Breast epithelium (tissue), 4 donors: ENCODE measurements around the gene LRRC17. TPM values are rescaled to one million over a fixed set of nuclear protein-coding genes. Genes with fewer than 3 reads are reported as not detected.

ENCODE experiments used
- DNase-seq, 2 donors: peaks; one replicate each; pipeline ENCODE4 v3.0.0-alpha.2; 2019; ENCODE audit warnings: low spot score in 2 of 2
- H3K27ac ChIP-seq, 2 donors: fragments of 200-600 bp; sonication (generic) in 1 of 2; one replicate each; pipeline ENCODE4 v1.5.1; 2016 to 2019; ENCODE audit warnings: mild to moderate bottlenecking in 1 of 2
- H3K27me3 ChIP-seq, 2 donors: fragments of 200-600 bp; sonication (generic) in 1 of 2; one replicate each; pipeline versions ENCODE4 v1.5.1 to v1.6.0; 2017 to 2019; ENCODE audit warnings: control low read depth in 1 of 2, mild to moderate bottlenecking in 1 of 2
- H3K36me3 ChIP-seq: fragments of 200-600 bp; one replicate; pipeline ENCODE4 v1.5.1; 2019
- H3K4me1 ChIP-seq, 2 donors: fragments of 200-600 bp; sonication (generic); one replicate each; pipeline ENCODE4 v1.5.1; 2016 to 2019; ENCODE audit warnings: control low read depth in 1 of 2
- H3K4me3 ChIP-seq, 3 donors: fragments of 200-600 bp; sonication (generic); 1 replicate in 2 of 3; 2 replicates in 1 of 3; pipeline ENCODE4 v1.5.1; 2016 to 2019; ENCODE audit warnings: mild to moderate bottlenecking in 3 of 3, moderate library complexity in 2 of 3
- H3K9me3 ChIP-seq, 2 donors: fragments of 200-600 bp; sonication (generic) in 1 of 2; one replicate each; pipeline ENCODE4 v1.5.1; 2016 to 2019; ENCODE audit warnings: control low read depth in 1 of 2
- CTCF ChIP-seq, 3 donors: fragments of 450-650 bp; IDR thresholded peaks; one replicate each; pipeline ENCODE4 v1.5.1; 2016 to 2017; ENCODE audit warnings: antibody characterized with exemption in 3 of 3, mild to moderate bottlenecking in 3 of 3, moderate library complexity in 3 of 3
- POLR2A ChIP-seq: fragments of 450-650 bp; IDR thresholded peaks from one replicate; pipeline ENCODE4 v1.6.1; 2016; ENCODE audit warnings: antibody characterized with exemption, mild to moderate bottlenecking, moderate library complexity
- POLR2AphosphoS5 ChIP-seq, 3 donors: sonication (generic); formaldehyde crosslinking; IDR thresholded peaks; one replicate each; pipeline ENCODE4 v1.6.1; 2017; ENCODE audit warnings: antibody characterized with exemption in 3 of 3
- intact Hi-C: fragments of 100-400 bp; cut with DNase I; formaldehyde crosslinking; loops from one replicate; pipeline ENCODE4 v1.15.1; 2023; ENCODE audit warnings: low total_unique reads
- total RNA-seq, 3 donors: library from RNA; depleted of rRNA; stranded (reverse); fragments of >200 nt; gene quantifications; one replicate each; pipeline ENCODE4 v1.1.0, GENCODE V29; 2016

LRRC17 gene
- total RNA-seq, 3 donors from 2014 or later: 1.4 to 19.3 (median 8.2) TPM

- Histone ChIP-seq H3K4me1 (no peaks in the 10 kb centered on the region), H3K36me3 (no peaks in the 10 kb centered on the region), H3K4me3 (no peak overlapping the region), H3K9me3 (no peaks in the 10 kb centered on the region), H3K27ac (no peak overlapping the region), H3K27me3 (no peaks in the 10 kb centered on the region)
- intact Hi-C loops: no loop called here
- DNase-seq: no peak
- TF ChIP-seq CTCF (IDR thresholded peaks at IDR 0.05) (no peak), POLR2AphosphoS5 (IDR thresholded peaks at IDR 0.05) (no peak), POLR2A (no peak)
Observed at GRCh38 chr7:102883098-102883860, 29.5 kb upstream of the LRRC17 start.

- no peaks in the 10 kb centered on the region for H3K9me3 ChIP-seq
- intact Hi-C loops: no loop called here
- H3K36me3 ChIP-seq: no peaks in the 10 kb centered on the region
- no peak for TF ChIP-seq POLR2AphosphoS5 (IDR thresholded peaks at IDR 0.05)
- no peak for TF ChIP-seq CTCF (IDR thresholded peaks at IDR 0.05)
- no peak for TF ChIP-seq POLR2A
- no peak overlapping the region for H3K4me3 ChIP-seq
- no peaks in the 10 kb centered on the region for H3K27me3 ChIP-seq
- no peak for DNase-seq
- no peak overlapping the region for H3K27ac ChIP-seq
- H3K4me1 ChIP-seq: no peaks in the 10 kb centered on the region
Observed at GRCh38 chr7:102888561-102889233, 24.1 kb upstream of the LRRC17 start.

- Histone ChIP-seq H3K9me3 (no peaks in the 10 kb centered on the region), H3K36me3 (no peaks in the 10 kb centered on the region), H3K4me3 (no peak overlapping the region), H3K4me1 (no peaks in the 10 kb centered on the region), H3K27ac (peak overlapping the region in 1 of 2 donors; percentile 53), H3K27me3 (no peaks in the 10 kb centered on the region)
- TF ChIP-seq POLR2AphosphoS5 (IDR thresholded peaks at IDR 0.05) (no peak), POLR2A (no peak), CTCF (IDR thresholded peaks at IDR 0.05) (no peak)
- no peak for DNase-seq
- intact Hi-C loops: no loop called here
Observed at GRCh38 chr7:102889851-102890250, 22.9 kb upstream of the LRRC17 start.

GRCh38 chr7:102890292-102890970 lies 22.4 kb upstream of the LRRC17 start:
- Histone ChIP-seq H3K27ac (peak overlapping the region in 1 of 2 donors; percentile 53), H3K27me3 (no peaks in the 10 kb centered on the region)

More at GRCh38 chr7:102890292-102890970, 22.4 kb upstream of the LRRC17 start:
- Histone ChIP-seq H3K36me3 (no peaks in the 10 kb centered on the region), H3K9me3 (no peaks in the 10 kb centered on the region), H3K4me1 (no peaks in the 10 kb centered on the region), H3K4me3 (no peak overlapping the region)
- intact Hi-C loops: no loop called here
- DNase-seq: no peak
- TF ChIP-seq POLR2AphosphoS5 (IDR thresholded peaks at IDR 0.05) (no peak), CTCF (IDR thresholded peaks at IDR 0.05) (no peak), POLR2A (no peak)
